MV-4-11 (cell line): ENCODE results near the gene SVEP1.
"Not testable (repeated sequence)": the region's sequence is repeated elsewhere in the genome, so short reads cannot be mapped to it uniquely, and the experiment has no call there.

Source experiments
- DNase-seq: peaks from one replicate; lab custom pipeline; 2025; lab: John Stamatoyannopoulos, UW

Gene SVEP1

GRCh38 chr9:110358992-110359391, 220.5 kb downstream of the SVEP1 start:
- not testable (repeated sequence) for DNase-seq

GRCh38 chr9:110357505-110357904, 222.0 kb downstream of the SVEP1 start:
- DNase-seq = peak; percentile 37

GRCh38 chr9:110356639-110357395, 222.7 kb downstream of the SVEP1 start:
- DNase-seq = peak; percentile 88

GRCh38 chr9:110355911-110356310, 223.6 kb downstream of the SVEP1 start:
- DNase-seq = peak; percentile 82

GRCh38 chr9:110351009-110351467, 228.5 kb downstream of the SVEP1 start:
- no peak for DNase-seq

GRCh38 chr9:110346325-110346724, 233.2 kb downstream of the SVEP1 start:
- DNase-seq = no peak

- no peak for DNase-seq
Observed at GRCh38 chr9:110344821-110345220, 234.7 kb downstream of the SVEP1 start.

- no peak for DNase-seq
Observed at GRCh38 chr9:110343551-110343950, 236.0 kb downstream of the SVEP1 start.

- peak; percentile 19 for DNase-seq
Observed at GRCh38 chr9:110340306-110340705, 239.2 kb downstream of the SVEP1 start.

GRCh38 chr9:110338143-110338542, 241.4 kb downstream of the SVEP1 start:
- DNase-seq = no peak

- DNase-seq = no peak
Observed at GRCh38 chr9:110337727-110338126, 241.8 kb downstream of the SVEP1 start, which contains the start of gene TXNDC8. TXNDC8 (minus strand) TSS chr9:110337863.

GRCh38 chr9:110336363-110336762, 243.2 kb downstream of the SVEP1 start:
- DNase-seq = no peak

GRCh38 chr9:110334871-110335270, 244.7 kb downstream of the SVEP1 start:
- DNase-seq = no peak

- peak; percentile 37 for DNase-seq
Observed at GRCh38 chr9:110334183-110334582, 245.4 kb downstream of the SVEP1 start.

GRCh38 chr9:110332766-110333165, 246.8 kb downstream of the SVEP1 start:
- DNase-seq = no peak

GRCh38 chr9:110330484-110331105, 248.9 kb downstream of the SVEP1 start:
- peak; percentile 74 for DNase-seq

- peak; percentile 76 for DNase-seq
Observed at GRCh38 chr9:110329639-110330230, 249.8 kb downstream of the SVEP1 start.

GRCh38 chr9:110328763-110329162, 250.8 kb downstream of the SVEP1 start:
- DNase-seq = no peak

- no peak for DNase-seq
Observed at GRCh38 chr9:110327716-110328115, 251.8 kb downstream of the SVEP1 start.

GRCh38 chr9:110323818-110324217, 255.7 kb downstream of the SVEP1 start:
- no peak for DNase-seq

- no peak for DNase-seq
Observed at GRCh38 chr9:110320651-110321445, 258.7 kb downstream of the SVEP1 start.
